Stimulated activated memory B cell treated with anti-CD40 and anti-IgM and Interleukin-4, amounts not matched to agents 10 μg/mL and 1 μg/mL and 100 μg/mL, for 72 hours (primary cell): ENCODE results near the gene SLC6A6.

Source experiments
- ATAC-seq: fragments of 150-1000 bp; cut with Tn5 transposase; 2 replicates; pipeline ENCODE4 v1.10.0; 2021
- H3K27ac Mint-ChIP-seq: one replicate; pipeline ENCODE4 v1.8.0; 2022; ENCODE audit warnings: mild to moderate bottlenecking, mixed read lengths
- H3K27me3 Mint-ChIP-seq: one replicate; pipeline ENCODE4 v1.8.0; 2022; ENCODE audit warnings: mixed read lengths
- H3K36me3 Mint-ChIP-seq: one replicate; pipeline ENCODE4 v1.8.0; 2022; ENCODE audit warnings: mixed read lengths
- H3K4me1 Mint-ChIP-seq: one replicate; pipeline ENCODE4 v1.8.0; 2022; ENCODE audit warnings: mixed read lengths
- H3K4me3 Mint-ChIP-seq: one replicate; pipeline ENCODE4 v1.8.0; 2022; ENCODE audit warnings: mild to moderate bottlenecking, moderate library complexity, mixed read lengths
- H3K9me3 Mint-ChIP-seq: one replicate; pipeline ENCODE4 v1.8.0; 2022; ENCODE audit warnings: mixed read lengths

SLC6A6 gene

DNA sequence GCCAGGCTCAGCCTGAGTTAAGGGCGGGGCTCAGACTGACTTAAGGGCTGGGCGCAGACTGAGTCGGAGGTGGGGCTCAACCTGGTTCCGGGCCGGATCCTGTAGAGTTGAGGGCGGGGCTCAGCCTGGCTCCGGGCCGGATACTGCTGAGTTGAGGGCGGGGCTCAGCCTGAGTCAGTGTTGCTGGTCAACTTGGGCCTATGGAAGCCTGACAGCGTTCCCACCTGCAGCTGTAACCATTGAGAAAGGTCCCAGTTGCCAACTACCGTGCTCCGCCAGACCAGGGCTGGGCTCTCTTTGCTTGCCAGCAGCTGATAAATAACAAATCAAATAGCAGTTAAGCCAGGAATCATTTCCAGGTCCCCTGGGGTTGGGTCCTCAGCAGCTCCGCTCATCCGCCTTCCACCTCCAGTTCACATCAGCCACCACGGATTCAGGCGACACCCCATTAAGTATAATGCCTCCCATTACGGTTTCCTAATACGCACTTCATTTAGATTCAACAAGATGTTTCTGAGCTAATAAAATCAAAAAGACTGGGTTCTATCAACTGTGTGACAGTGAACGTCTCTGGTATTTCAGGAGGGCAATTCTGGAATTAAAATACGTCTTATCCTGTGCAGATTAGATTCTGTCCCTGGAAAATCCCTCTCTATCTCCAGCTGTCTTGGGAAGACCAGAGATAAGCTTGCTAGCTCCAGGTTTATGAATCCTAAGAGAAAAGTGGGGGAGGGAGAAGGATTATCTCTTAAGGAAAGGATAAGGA lies 130.5 kb downstream of the SLC6A6 start:
- no peaks in the 10 kb centered on the region for H3K4me1 Mint-ChIP-seq
- no peak overlapping the region for H3K4me3 Mint-ChIP-seq
- H3K27ac Mint-ChIP-seq: no peak overlapping the region
- no peak for ATAC-seq
- peaks cover 34% of the 10 kb centered on the region for H3K27me3 Mint-ChIP-seq
- H3K9me3 Mint-ChIP-seq: no peaks in the 10 kb centered on the region
- H3K36me3 Mint-ChIP-seq: no peaks in the 10 kb centered on the region

DNA sequence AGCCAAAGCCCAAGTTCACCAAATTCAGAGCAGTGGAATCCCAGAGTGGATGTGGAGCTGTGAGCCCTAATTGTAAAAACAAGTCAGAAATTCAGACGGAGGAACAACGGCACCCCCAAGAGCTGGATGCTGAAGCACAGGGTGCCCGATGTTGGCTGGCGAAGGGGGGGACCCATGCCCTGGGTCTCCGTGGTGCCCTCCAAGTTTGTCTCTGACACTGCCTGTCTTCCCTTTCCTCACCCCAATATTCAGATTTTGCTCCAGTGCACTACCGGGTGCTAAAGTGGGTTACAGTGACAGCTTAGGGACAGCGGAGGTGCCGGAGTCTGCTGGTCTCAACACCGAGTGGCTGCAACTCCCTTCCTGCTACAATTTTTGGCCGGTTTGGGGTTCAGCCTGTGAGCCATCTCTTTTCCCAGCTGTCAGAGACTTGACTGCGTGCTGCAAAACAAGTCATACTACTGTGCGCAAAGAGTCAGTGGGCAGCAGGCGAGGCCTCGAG lies 131.1 kb downstream of the SLC6A6 start:
- H3K9me3 Mint-ChIP-seq: no peaks in the 10 kb centered on the region
- H3K4me3 Mint-ChIP-seq: no peak overlapping the region
- peaks cover 34% of the 10 kb centered on the region for H3K27me3 Mint-ChIP-seq
- H3K27ac Mint-ChIP-seq: no peak overlapping the region
- no peaks in the 10 kb centered on the region for H3K4me1 Mint-ChIP-seq
- no peaks in the 10 kb centered on the region for H3K36me3 Mint-ChIP-seq
- no peak for ATAC-seq

DNA sequence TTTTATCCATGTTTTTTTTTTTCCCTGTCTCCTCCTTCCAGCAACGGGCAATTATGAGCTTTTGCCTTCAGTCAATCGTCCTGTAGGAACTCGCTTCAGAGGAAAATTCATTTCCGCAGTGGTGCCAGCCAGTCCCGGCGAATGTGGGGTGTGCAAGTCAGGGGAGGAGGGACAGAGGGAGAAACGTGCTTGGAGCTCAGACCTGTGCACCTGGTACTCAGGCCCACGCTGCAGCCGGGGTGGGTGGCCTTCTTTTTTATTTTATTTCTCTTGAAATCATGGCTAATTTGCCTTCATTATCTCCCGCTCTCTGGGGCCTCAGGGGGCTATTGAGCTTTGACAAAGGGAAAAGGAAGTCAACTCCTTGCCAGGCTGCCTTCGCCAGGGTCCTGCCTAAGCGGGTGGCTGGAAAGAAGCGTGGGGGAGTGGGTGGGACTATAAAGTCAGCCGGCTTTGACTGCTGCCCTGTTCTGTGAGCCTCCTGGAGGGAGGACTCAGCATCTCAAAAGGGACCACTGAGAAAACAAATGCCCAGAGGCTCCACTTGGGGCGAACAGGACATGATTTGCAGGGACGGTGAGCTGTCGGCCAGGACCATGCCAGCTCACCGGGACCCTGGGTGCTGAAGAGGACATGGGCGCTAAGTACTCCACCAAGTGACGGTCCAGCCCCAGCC lies 132.2 kb downstream of the SLC6A6 start:
- ATAC-seq: no peak
- H3K9me3 Mint-ChIP-seq: no peaks in the 10 kb centered on the region
- H3K36me3 Mint-ChIP-seq: no peaks in the 10 kb centered on the region

GRCh38 chr3:14535616-14536015 lies 133.2 kb downstream of the SLC6A6 start:
- Mint-ChIP-seq H3K27ac (no peak overlapping the region), H3K27me3 (peaks cover 26% of the 10 kb centered on the region), H3K9me3 (no peaks in the 10 kb centered on the region), H3K4me1 (no peaks in the 10 kb centered on the region), H3K36me3 (no peaks in the 10 kb centered on the region), H3K4me3 (no peak overlapping the region)
- no peak for ATAC-seq

More for the DNA sequence above, 132.2 kb downstream of the SLC6A6 start:
- Mint-ChIP-seq H3K27me3 (peaks cover 34% of the 10 kb centered on the region), H3K4me1 (no peaks in the 10 kb centered on the region), H3K27ac (no peak overlapping the region), H3K4me3 (no peak overlapping the region)

- no peak for ATAC-seq
- no peaks in the 10 kb centered on the region for H3K9me3 Mint-ChIP-seq
- no peak overlapping the region for H3K4me3 Mint-ChIP-seq
- H3K27ac Mint-ChIP-seq: no peak overlapping the region
- H3K4me1 Mint-ChIP-seq: no peaks in the 10 kb centered on the region
- H3K36me3 Mint-ChIP-seq: no peaks in the 10 kb centered on the region
- peaks cover 21% of the 10 kb centered on the region for H3K27me3 Mint-ChIP-seq
Measured at GRCh38 chr3:14536055-14536815, 133.8 kb downstream of the SLC6A6 start.

DNA sequence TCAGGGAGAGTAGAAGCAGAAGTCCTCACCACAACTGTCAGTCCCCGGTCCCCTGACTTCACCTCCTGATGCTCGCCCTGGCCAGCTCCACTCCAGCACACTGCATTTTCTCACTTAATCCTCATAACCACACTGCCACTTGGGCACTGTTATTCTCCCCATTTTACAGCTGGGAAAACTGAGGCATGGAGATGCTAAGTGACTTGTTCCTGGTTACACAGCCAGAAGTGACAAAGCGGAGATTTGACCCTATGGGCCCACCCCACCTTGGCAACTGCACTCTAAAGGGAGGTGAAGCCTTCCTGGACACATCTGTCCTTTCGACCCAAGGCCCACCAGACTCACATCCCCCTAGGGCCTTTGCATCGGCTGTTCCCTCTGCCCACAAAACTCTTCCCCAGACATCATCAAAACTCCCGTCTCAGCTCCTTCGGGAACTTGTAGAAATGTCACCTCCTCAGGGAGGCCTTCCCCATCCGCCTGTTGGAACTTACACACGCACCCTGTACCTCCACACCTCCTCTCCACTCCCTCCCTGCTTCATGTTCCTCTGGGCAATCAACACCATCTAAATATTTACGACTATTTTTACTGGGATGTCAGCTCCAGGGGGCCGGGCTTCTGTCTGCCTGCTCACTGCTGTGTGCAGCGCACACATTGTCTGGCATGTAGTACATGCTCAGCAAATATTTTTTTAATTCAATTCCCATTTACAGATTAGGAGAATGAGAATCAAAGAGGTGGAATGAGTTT lies 134.6 kb downstream of the SLC6A6 start:
- no peaks in the 10 kb centered on the region for H3K9me3 Mint-ChIP-seq
- no peak overlapping the region for H3K27ac Mint-ChIP-seq
- H3K36me3 Mint-ChIP-seq: no peaks in the 10 kb centered on the region
- no peak for ATAC-seq
- H3K4me3 Mint-ChIP-seq: no peak overlapping the region
- H3K27me3 Mint-ChIP-seq: peaks cover 13% of the 10 kb centered on the region
- no peaks in the 10 kb centered on the region for H3K4me1 Mint-ChIP-seq

- Mint-ChIP-seq H3K36me3 (no peaks in the 10 kb centered on the region), H3K9me3 (no peaks in the 10 kb centered on the region), H3K27me3 (peaks cover 14% of the 10 kb centered on the region), H3K4me1 (no peaks in the 10 kb centered on the region), H3K4me3 (no peak overlapping the region), H3K27ac (no peak overlapping the region)
- no peak for ATAC-seq
Measured at GRCh38 chr3:14537590-14538450, 135.4 kb downstream of the SLC6A6 start.

- Mint-ChIP-seq H3K4me1 (no peaks in the 10 kb centered on the region), H3K27ac (no peak overlapping the region), H3K4me3 (no peak overlapping the region), H3K9me3 (no peaks in the 10 kb centered on the region), H3K36me3 (no peaks in the 10 kb centered on the region), H3K27me3 (peaks cover 14% of the 10 kb centered on the region)
- no peak for ATAC-seq
Measured at GRCh38 chr3:14538451-14539088, 136.2 kb downstream of the SLC6A6 start.
